ENCODE data around the gene OR9G4. TPM values are rescaled to one million over a fixed set of nuclear protein-coding genes. Genes with fewer than 3 reads are reported as not detected.

OR9G4 gene
- total RNA-seq, result not detected

GRCh38 chr11:56748597-56748996 is at the start of gene OR9G4:
Gene OR9G4 (minus strand): TSS chr11:56748697. CDS start chr11:56743766, 4,931 bp downstream.
- Histone ChIP-seq H3K36me3 (no peaks in the 10 kb centered on the region), H3K27me3 (no peaks in the 10 kb centered on the region), H3K9me3 (no peaks in the 10 kb centered on the region), H3K27ac (no peak within 1 kb of the TSS), H3K4me3 (no peak within 1 kb of the TSS), H3K4me1 (no peaks in the 10 kb centered on the region)
- 38% methylated on average over 1 of the region's 1 CpG for WGBS
- no peak for DNase-seq (ENCODE audit: low spot score in 2 of 2)
- TF ChIP-seq CTCF (IDR thresholded peaks at IDR 0.05), result no peak
- no peak for TF ChIP-seq POLR2AphosphoS5 (IDR thresholded peaks at IDR 0.05)
- TF ChIP-seq EP300 (IDR thresholded peaks at IDR 0.05), result no peak
- TF ChIP-seq POLR2A (IDR thresholded peaks at IDR 0.05), result no peak

- Histone ChIP-seq H3K27me3 (no peaks in the 10 kb centered on the region), H3K36me3 (no peaks in the 10 kb centered on the region), H3K4me1 (no peaks in the 10 kb centered on the region), H3K9me3 (no peaks in the 10 kb centered on the region), H3K4me3 (no peak overlapping the region), H3K27ac (no peak overlapping the region)
- DNase-seq (ENCODE audit: low spot score in 2 of 2), result no peak
- TF ChIP-seq POLR2A (IDR thresholded peaks at IDR 0.05), result no peak
- peak; percentile 35 to 40 for TF ChIP-seq CTCF (IDR thresholded peaks at IDR 0.05)
- TF ChIP-seq POLR2AphosphoS5 (IDR thresholded peaks at IDR 0.05), result no peak
- no peak for TF ChIP-seq EP300 (IDR thresholded peaks at IDR 0.05)
- 8% methylated on average over 6 of the region's 6 CpGs for WGBS
Observed at GRCh38 chr11:56783448-56784041, 35.0 kb upstream of the OR9G4 start.

DNA sequence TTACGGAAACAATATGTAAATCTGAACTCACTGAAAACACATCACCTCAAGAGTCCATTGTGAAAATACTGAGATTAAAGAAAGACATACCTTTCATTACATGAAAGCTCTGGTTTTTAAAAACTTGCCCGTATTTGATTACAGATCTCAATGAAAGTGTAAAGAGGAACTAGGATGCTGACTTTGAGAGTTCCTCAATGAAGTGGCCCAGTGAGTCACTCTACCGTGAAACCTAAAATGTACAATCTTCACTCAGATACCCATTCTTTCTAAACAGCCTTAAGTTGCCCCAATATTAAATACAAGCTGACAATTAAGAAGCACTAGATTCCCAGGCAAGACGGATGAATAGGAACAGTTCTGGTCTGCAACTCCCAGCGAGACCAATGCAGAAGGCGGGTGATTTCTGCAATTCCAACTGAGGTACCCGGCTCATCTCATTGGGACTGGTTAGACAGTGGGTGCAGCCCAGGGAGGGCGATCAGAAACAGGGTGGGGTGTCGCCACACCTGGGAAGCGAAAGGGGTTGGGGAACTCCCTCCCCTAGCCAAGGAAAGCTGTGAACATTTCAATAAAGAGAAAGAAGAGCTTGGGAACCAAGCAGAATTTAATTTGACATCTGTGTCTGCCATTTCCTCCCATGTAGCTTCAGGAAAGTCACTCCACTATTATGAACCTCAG is 33.8 kb upstream of the OR9G4 start:
- Histone ChIP-seq H3K27me3 (no peaks in the 10 kb centered on the region), H3K9me3 (no peaks in the 10 kb centered on the region), H3K27ac (no peak overlapping the region), H3K4me1 (no peaks in the 10 kb centered on the region), H3K4me3 (no peak overlapping the region), H3K36me3 (no peaks in the 10 kb centered on the region)
- DNase-seq (ENCODE audit: low spot score in 2 of 2), result no peak
- no peak for TF ChIP-seq POLR2AphosphoS5 (IDR thresholded peaks at IDR 0.05)
- TF ChIP-seq CTCF (IDR thresholded peaks at IDR 0.05), result no peak
- TF ChIP-seq POLR2A (IDR thresholded peaks at IDR 0.05), result no peak
- no peak for TF ChIP-seq EP300 (IDR thresholded peaks at IDR 0.05)
- 86% methylated on average over 10 of the region's 10 CpGs for WGBS

GRCh38 chr11:56776809-56777208 is 28.3 kb upstream of the OR9G4 start:
- no peak overlapping the region for H3K27ac ChIP-seq
- H3K27me3 ChIP-seq, result no peaks in the 10 kb centered on the region
- H3K36me3 ChIP-seq, result no peaks in the 10 kb centered on the region
- H3K4me3 ChIP-seq, result no peak overlapping the region
- TF ChIP-seq POLR2A (IDR thresholded peaks at IDR 0.05) (no peak), EP300 (IDR thresholded peaks at IDR 0.05) (no peak), POLR2AphosphoS5 (IDR thresholded peaks at IDR 0.05) (no peak), CTCF (IDR thresholded peaks at IDR 0.05) (no peak)
- no peaks in the 10 kb centered on the region for H3K4me1 ChIP-seq
- no peak for DNase-seq (ENCODE audit: low spot score in 2 of 2)
- no peaks in the 10 kb centered on the region for H3K9me3 ChIP-seq

DNA sequence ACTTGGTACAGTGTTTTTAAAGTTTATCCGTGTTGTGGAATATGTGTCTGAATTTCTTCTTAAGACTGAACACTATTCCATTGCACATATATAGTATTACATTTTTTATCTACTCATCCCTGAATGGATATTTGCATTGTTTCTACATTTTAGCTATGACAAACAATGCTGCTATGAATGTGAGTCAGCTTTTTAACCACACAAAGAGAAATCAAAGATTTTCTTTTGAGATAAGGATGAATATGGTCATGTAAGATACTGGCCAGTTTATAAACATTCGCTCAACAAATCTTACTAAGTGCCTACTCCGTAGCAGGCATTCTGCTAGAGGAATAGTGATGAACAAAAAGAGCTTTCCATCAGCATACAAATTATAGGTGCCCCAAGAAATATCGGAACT is 16.5 kb upstream of the OR9G4 start:
- TF ChIP-seq POLR2AphosphoS5 (IDR thresholded peaks at IDR 0.05), result no peak
- no peak for TF ChIP-seq POLR2A (IDR thresholded peaks at IDR 0.05)
- no peak for TF ChIP-seq CTCF (IDR thresholded peaks at IDR 0.05)
- Histone ChIP-seq H3K9me3 (no peaks in the 10 kb centered on the region), H3K36me3 (no peaks in the 10 kb centered on the region), H3K27ac (no peak overlapping the region), H3K4me3 (no peak overlapping the region), H3K27me3 (no peaks in the 10 kb centered on the region), H3K4me1 (no peaks in the 10 kb centered on the region)
- WGBS, result 84% methylated on average over 4 of the region's 4 CpGs
- no peak for DNase-seq (ENCODE audit: low spot score in 2 of 2)
